SU-DHL-6 (cell line): Measurements from ENCODE around the gene GSDMA.

Experiments
- EZH2phosphoT487 ChIP-seq: fragments of 200-600 bp; sonication (generic), shearing (Covaris generic); conservative IDR thresholded peaks from 2 replicates; pipeline ENCODE4 v1.6.1; 2018; ENCODE audit warnings: mild to moderate bottlenecking, antibody characterized with exemption, low read length, moderate library complexity, mixed read lengths
- TF ChIP-seq, protein P1 (sequence below): fragments of 200-600 bp; sonication (generic); IDR thresholded peaks from one replicate; pipeline ENCODE4 v1.5.1; 2017; ENCODE audit warnings: antibody characterized with exemption, mild to moderate bottlenecking, low read length, moderate library complexity; ENCODE audit not compliant: insufficient read depth, poor library complexity, severe bottlenecking

DNA sequence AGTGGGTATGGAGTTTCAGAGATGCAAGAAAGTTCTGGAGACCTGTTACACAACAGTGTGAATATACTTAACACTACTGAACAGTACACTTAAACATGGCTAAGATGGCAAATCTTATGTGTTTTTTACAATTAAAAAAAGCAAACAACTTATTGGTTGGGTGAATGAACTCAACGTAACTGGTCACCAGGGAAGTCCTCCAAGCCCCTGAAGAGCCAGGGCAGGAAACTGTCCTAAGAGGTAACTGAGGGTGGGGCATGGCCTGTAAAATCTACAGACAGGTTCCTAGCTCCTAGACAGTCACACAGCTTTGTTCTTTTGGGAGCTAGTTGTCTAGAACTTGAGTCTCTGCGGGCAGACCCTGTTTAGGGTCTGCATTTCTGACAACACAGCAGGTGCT is 62.8 kb downstream of the GSDMA start:
- TF ChIP-seq, protein P1, sequence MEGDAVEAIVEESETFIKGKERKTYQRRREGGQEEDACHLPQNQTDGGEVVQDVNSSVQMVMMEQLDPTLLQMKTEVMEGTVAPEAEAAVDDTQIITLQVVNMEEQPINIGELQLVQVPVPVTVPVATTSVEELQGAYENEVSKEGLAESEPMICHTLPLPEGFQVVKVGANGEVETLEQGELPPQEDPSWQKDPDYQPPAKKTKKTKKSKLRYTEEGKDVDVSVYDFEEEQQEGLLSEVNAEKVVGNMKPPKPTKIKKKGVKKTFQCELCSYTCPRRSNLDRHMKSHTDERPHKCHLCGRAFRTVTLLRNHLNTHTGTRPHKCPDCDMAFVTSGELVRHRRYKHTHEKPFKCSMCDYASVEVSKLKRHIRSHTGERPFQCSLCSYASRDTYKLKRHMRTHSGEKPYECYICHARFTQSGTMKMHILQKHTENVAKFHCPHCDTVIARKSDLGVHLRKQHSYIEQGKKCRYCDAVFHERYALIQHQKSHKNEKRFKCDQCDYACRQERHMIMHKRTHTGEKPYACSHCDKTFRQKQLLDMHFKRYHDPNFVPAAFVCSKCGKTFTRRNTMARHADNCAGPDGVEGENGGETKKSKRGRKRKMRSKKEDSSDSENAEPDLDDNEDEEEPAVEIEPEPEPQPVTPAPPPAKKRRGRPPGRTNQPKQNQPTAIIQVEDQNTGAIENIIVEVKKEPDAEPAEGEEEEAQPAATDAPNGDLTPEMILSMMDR = no peak
- no peak for TF ChIP-seq EZH2phosphoT487
